GM18526 (cell line): ENCODE measurements around the gene GPR162.
A peak's percentile ranks its signal among the peaks of the same experiment; 100 is the strongest.

Experiments used
- POLR2A ChIP-seq: IDR thresholded peaks from 3 replicates; pipeline ENCODE4 v1.6.1; 2011; ENCODE audit not compliant: insufficient read length; ENCODE audit errors: extremely low read depth

Gene GPR162

GRCh38 chr12:6866920-6867412 lies 45.3 kb downstream of the GPR162 start:
- no peak for TF ChIP-seq POLR2A

- TF ChIP-seq POLR2A = peak; percentile 99
These were observed 46.0 kb downstream of the GPR162 start, which contains the start of gene TPI1 for GRCh38 chr12:6867413-6868210. TSS of gene TPI1 (plus strand) at chr12:6867531. CDS start at chr12:6867567, 36 bp downstream.

GRCh38 chr12:6868211-6869048 lies 46.8 kb downstream of the GPR162 start:
- no peak for TF ChIP-seq POLR2A

GRCh38 chr12:6869049-6870021 lies 47.7 kb downstream of the GPR162 start:
- no peak for TF ChIP-seq POLR2A

GRCh38 chr12:6871052-6871957 lies 49.7 kb downstream of the GPR162 start:
- TF ChIP-seq POLR2A = no peak

GRCh38 chr12:6872073-6873048 lies 50.7 kb downstream of the GPR162 start:
- TF ChIP-seq POLR2A = peak; percentile 39

GRCh38 chr12:6873094-6874014 lies 51.7 kb downstream of the GPR162 start, which contains the start of gene SPSB2:
TSS of gene SPSB2 (minus strand) at chr12:6873303. CDS start at chr12:6872901, 402 bp downstream.
- peak; percentile 72 for TF ChIP-seq POLR2A
